ENCODE measurements around the gene ELOA2.
"Not testable (repeated sequence)": the region's sequence is repeated elsewhere in the genome, so short reads cannot be mapped to it uniquely, and the experiment has no call there.

- not testable (repeated sequence) for TF ChIP-seq CTCF, EP300, POLR2AphosphoS5, POLR2A (IDR thresholded peaks at IDR 0.05)
These were observed 830 bp downstream of the ELOA2 start for GRCh38 chr18:47034591-47034990.
